Measurements from ENCODE around the gene SUDS3.

Gene SUDS3

GRCh38 chr12:118456741-118457140 is 80.4 kb downstream of the SUDS3 start:
- no peak for DNase-seq

- no peak for DNase-seq
Observed at GRCh38 chr12:118459110-118459509, 82.8 kb downstream of the SUDS3 start.

- DNase-seq: no peak
Observed at GRCh38 chr12:118463677-118464076, 87.3 kb downstream of the SUDS3 start.

- DNase-seq: no peak
Observed at GRCh38 chr12:118465706-118466105, 89.4 kb downstream of the SUDS3 start.
